GM18505 (cell line): ENCODE data around the gene MRPS2.

Source experiments
- ATAC-seq: cut with Tn5 transposase; IDR thresholded peaks from one replicate; pipeline ENCODE4 v1.9.1; 2021; ENCODE audit not compliant: unreplicated experiment
- POLR2A ChIP-seq: IDR thresholded peaks from 4 replicates; pipeline ENCODE4 v1.6.1; 2011; ENCODE audit warnings: borderline replicate concordance; ENCODE audit not compliant: insufficient read depth, insufficient read length; ENCODE audit errors: extremely low read depth

MRPS2 gene

GRCh38 chr9:135498381-135499126 is 1.9 kb upstream of the MRPS2 start:
- no peak for ATAC-seq
- no peak for TF ChIP-seq POLR2A

GRCh38 chr9:135499326-135500070 is 984 bp upstream of the MRPS2 start:
- TF ChIP-seq POLR2A = no peak
- no peak for ATAC-seq

DNA sequence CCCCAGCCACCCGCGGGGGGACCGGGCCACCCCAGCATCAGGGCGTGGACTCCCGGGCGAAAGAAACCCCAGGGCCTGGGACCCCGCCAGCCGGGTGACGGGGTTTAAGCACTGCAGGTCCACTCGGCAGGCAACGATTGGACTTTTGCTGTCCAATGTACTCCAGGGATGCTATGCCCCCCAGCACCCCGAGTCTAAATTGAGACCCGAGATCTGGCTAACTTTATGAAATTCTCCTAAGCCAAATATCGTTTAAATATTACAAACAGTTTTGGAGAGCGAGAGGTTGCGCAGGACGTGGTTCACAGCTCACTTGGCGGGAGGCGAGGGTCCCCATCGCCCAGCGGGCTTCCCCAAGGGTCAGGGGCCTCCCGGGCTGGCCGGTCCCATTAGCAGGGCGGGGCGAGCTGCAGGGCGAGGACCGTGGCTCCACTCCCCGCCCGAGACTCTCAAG is 384 bp upstream of the MRPS2 start:
- no peak for ATAC-seq
- TF ChIP-seq POLR2A = no peak

- ATAC-seq = no peak
- no peak for TF ChIP-seq POLR2A
These were observed 1.0 kb downstream of the MRPS2 start for GRCh38 chr9:135501261-135502167.

GRCh38 chr9:135502168-135502872 is 1.8 kb downstream of the MRPS2 start:
- no peak for ATAC-seq

GRCh38 chr9:135502873-135503321 is 2.4 kb downstream of the MRPS2 start:
- TF ChIP-seq POLR2A = no peak
- no peak for ATAC-seq

More at GRCh38 chr9:135502168-135502872, 1.8 kb downstream of the MRPS2 start:
- TF ChIP-seq POLR2A = no peak

DNA sequence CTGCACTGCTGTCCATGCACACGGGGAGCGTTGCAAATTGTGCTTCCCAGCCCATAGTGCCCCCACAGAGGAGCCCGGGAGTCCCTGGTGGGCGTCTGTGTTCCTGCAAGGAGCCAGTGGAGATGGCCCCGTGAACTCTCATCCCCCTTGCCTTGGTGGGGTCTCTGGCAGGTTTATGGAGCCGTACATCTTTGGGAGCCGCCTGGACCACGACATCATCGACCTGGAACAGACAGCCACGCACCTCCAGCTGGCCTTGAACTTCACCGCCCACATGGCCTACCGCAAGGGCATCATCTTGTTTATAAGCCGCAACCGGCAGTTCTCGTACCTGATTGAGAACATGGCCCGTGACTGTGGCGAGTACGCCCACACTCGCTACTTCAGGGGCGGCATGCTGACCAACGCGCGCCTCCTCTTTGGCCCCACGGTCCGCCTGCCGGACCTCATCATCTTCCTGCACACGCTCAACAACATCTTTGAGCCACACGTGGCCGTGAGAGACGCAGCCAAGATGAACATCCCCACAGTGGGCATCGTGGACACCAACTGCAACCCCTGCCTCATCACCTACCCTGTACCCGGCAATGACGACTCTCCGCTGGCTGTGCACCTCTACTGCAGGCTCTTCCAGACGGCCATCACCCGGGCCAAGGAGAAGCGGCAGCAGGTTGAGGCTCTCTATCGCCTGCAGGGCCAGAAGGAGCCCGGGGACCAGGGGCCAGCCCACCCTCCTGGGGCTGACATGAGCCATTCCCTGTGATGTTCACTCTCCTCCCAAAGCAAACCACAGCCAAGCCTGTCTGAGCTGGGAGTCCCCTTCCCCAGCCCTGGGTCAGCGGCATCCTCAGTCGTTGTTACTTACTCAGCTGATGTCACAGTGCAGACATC is 3.1 kb downstream of the MRPS2 start:
- no peak for TF ChIP-seq POLR2A
- ATAC-seq = no peak

- no peak for ATAC-seq
- TF ChIP-seq POLR2A = no peak
These were observed 4.1 kb downstream of the MRPS2 start for GRCh38 chr9:135504262-135505243.

DNA sequence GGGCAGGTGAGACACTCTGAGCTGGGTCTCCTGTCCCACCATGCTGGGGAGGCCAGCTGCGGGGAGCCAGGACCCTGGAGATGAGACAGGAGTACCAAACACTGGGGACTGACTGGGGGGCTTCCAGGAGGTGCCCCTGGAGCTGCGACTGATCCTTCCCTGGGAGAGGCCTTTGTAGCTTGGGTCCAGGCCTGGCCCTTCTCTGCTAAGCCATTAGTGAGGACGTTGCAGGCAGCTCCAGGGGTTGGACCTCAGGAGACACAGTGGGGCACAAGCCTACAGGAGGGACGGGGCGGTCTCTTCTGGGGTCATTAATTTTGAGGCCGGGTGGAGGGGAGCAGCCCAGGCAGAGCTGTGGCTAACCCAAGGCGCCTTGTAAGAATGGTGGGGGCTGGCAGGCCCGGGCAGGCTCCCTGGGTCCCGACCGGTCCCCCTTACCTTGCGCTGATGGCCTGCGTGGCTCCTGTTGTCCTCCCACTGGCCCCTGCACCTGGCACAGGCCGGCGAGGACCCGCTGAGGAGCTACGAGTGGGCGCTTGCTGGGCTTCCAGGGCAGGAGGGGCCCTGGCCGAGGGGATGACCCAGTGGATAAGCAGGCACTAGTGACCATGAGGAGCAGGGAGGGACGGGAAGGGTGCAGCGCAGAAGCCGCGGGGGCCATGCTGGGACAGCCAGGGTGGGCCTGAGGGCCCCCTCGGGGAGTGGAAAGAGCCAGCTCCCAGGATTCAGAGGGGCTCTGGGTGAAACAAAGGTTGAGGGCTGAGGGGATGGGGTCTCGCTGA is 5.1 kb downstream of the MRPS2 start:
- TF ChIP-seq POLR2A = peak; percentile 14
- ATAC-seq = no peak

- no peak for TF ChIP-seq POLR2A
- no peak for ATAC-seq
These were observed 6.0 kb downstream of the MRPS2 start for GRCh38 chr9:135506327-135507103.
